OCI-LY3 (cell line): ENCODE data around the gene CLCA1.

ENCODE experiments used
- H2AFZ ChIP-seq: fragments of 200-600, 300-600 bp; shearing (Covaris generic); 2 replicates; pipeline ENCODE4 v1.6.0; 2014; ENCODE audit warnings: antibody characterized with exemption, low read depth, low read length
- H3K27ac ChIP-seq: fragments of 200-600, 300-600 bp; sonication (generic); 2 replicates; pipeline ENCODE4 v1.5.1; 2014; ENCODE audit warnings: mild to moderate bottlenecking, low read length, moderate library complexity, mixed read lengths
- H3K27me3 ChIP-seq: fragments of 200-600, 300-600 bp; sonication (generic); 2 replicates; pipeline ENCODE4 v1.6.1; 2014; ENCODE audit warnings: low read depth, low read length, mixed read lengths
- H3K36me3 ChIP-seq: fragments of 200-600, 300-600 bp; sonication (generic); replicated peaks from 2 replicates; pipeline ENCODE3; 2014; ENCODE audit warnings: low read depth, low read length, mixed read lengths
- H3K4me1 ChIP-seq: fragments of 300-600, 200-600 bp; sonication (generic); 2 replicates; pipeline ENCODE4 v1.6.1; 2014; ENCODE audit warnings: low read length, mixed read lengths
- H3K4me2 ChIP-seq: fragments of 200-600, 300-600 bp; sonication (generic); 2 replicates; pipeline ENCODE4 v1.6.1; 2014; ENCODE audit warnings: low read length, mixed read lengths
- H3K4me3 ChIP-seq: fragments of 300-600, 200-600 bp; sonication (generic); 2 replicates; pipeline ENCODE4 v1.5.1; 2014; ENCODE audit warnings: antibody characterized with exemption, mild to moderate bottlenecking, low read length, moderate library complexity
- H3K79me2 ChIP-seq: fragments of 300-600, 200-600 bp; shearing (Covaris generic); 2 replicates; pipeline ENCODE4 v1.6.1; 2014; ENCODE audit warnings: mild to moderate bottlenecking, low read length, mixed read lengths
- H3K9ac ChIP-seq: fragments of 300-600, 200-600 bp; shearing (Covaris generic); 2 replicates; pipeline ENCODE4 v1.6.0; 2014; ENCODE audit warnings: mild to moderate bottlenecking, low read length, moderate library complexity
- H3K9me3 ChIP-seq: fragments of 200-600, 300-600 bp; shearing (Covaris generic); 2 replicates; pipeline ENCODE4 v1.6.1; 2014; ENCODE audit warnings: low read length, mixed read lengths; ENCODE audit not compliant: insufficient read depth
- H4K20me1 ChIP-seq: fragments of 200-600, 300-600 bp; sonication (generic); 2 replicates; pipeline ENCODE4 v1.6.1; 2016; ENCODE audit warnings: low read length, mixed read lengths; ENCODE audit not compliant: insufficient read depth
- CTCF ChIP-seq: fragments of 200-600, 300-600 bp; sonication (generic); IDR thresholded peaks from 2 replicates; pipeline ENCODE4 v1.5.1; 2014; ENCODE audit warnings: antibody characterized with exemption, low read length, low read depth
- EZH2phosphoT487 ChIP-seq: fragments of 200-600 bp; shearing (Covaris generic); IDR thresholded peaks from 2 replicates; pipeline ENCODE4 v1.6.1; 2018; ENCODE audit warnings: antibody characterized with exemption, mixed run types, low read depth

Gene CLCA1

GRCh38 chr1:86527306-86527705, 58.6 kb downstream of the CLCA1 start:
- H3K36me3 ChIP-seq: no peaks in the 10 kb centered on the region
- H3K79me2 ChIP-seq: no peaks in the 10 kb centered on the region
- no peak overlapping the region for H3K4me3 ChIP-seq
- H3K9me3 ChIP-seq: no peaks in the 10 kb centered on the region
- TF ChIP-seq CTCF: no peak
- TF ChIP-seq EZH2phosphoT487: no peak
- H2AFZ ChIP-seq: no peak overlapping the region
- no peak overlapping the region for H3K4me2 ChIP-seq
- H4K20me1 ChIP-seq: no peaks in the 10 kb centered on the region
- no peak overlapping the region for H3K27ac ChIP-seq
- no peak overlapping the region for H3K9ac ChIP-seq
- no peaks in the 10 kb centered on the region for H3K4me1 ChIP-seq
- no peaks in the 10 kb centered on the region for H3K27me3 ChIP-seq

GRCh38 chr1:86530211-86530845, 61.6 kb downstream of the CLCA1 start:
- TF ChIP-seq CTCF (no peak), EZH2phosphoT487 (no peak)
- Histone ChIP-seq H4K20me1 (no peaks in the 10 kb centered on the region), H3K4me1 (no peaks in the 10 kb centered on the region), H3K27ac (no peak overlapping the region), H3K9ac (no peak overlapping the region), H3K4me3 (no peak overlapping the region), H3K79me2 (no peaks in the 10 kb centered on the region), H3K9me3 (no peaks in the 10 kb centered on the region), H3K27me3 (no peaks in the 10 kb centered on the region), H2AFZ (no peak overlapping the region), H3K4me2 (no peak overlapping the region), H3K36me3 (no peaks in the 10 kb centered on the region)

- H3K27ac ChIP-seq: no peak overlapping the region
- no peaks in the 10 kb centered on the region for H3K36me3 ChIP-seq
- no peak overlapping the region for H3K4me3 ChIP-seq
- no peaks in the 10 kb centered on the region for H3K79me2 ChIP-seq
- TF ChIP-seq EZH2phosphoT487 (no peak), CTCF (no peak)
- H3K9me3 ChIP-seq: no peaks in the 10 kb centered on the region
- no peaks in the 10 kb centered on the region; the same call in 1 of the 2 replicates for H3K4me1 ChIP-seq
- no peak overlapping the region for H2AFZ ChIP-seq
- H3K4me2 ChIP-seq: no peak overlapping the region
- no peaks in the 10 kb centered on the region for H4K20me1 ChIP-seq
- H3K27me3 ChIP-seq: no peaks in the 10 kb centered on the region
- no peak overlapping the region for H3K9ac ChIP-seq
Measured at GRCh38 chr1:86537928-86538695, 69.4 kb downstream of the CLCA1 start.

- no peak overlapping the region for H3K27ac ChIP-seq
- no peaks in the 10 kb centered on the region for H3K9me3 ChIP-seq
Measured at GRCh38 chr1:86538775-86539174, 70.0 kb downstream of the CLCA1 start.

More at GRCh38 chr1:86538775-86539174, 70.0 kb downstream of the CLCA1 start:
- Histone ChIP-seq H3K9ac (no peak overlapping the region), H3K79me2 (no peaks in the 10 kb centered on the region), H3K4me2 (no peak overlapping the region), H3K4me3 (no peak overlapping the region), H3K36me3 (no peaks in the 10 kb centered on the region), H3K4me1 (no peaks in the 10 kb centered on the region; the same call in 1 of the 2 replicates), H4K20me1 (no peaks in the 10 kb centered on the region), H3K27me3 (no peaks in the 10 kb centered on the region), H2AFZ (no peak overlapping the region)
- TF ChIP-seq CTCF (no peak), EZH2phosphoT487 (no peak)
